C4-2B (cell line): ENCODE results near the gene KRTAP10-12.

Experiments used
- CTCF ChIP-seq: fragments of 450-650 bp; conservative IDR thresholded peaks from 2 replicates; pipeline ENCODE4 v1.5.1; 2017; ENCODE audit warnings: mild to moderate bottlenecking
- ZFX ChIP-seq: fragments of 450-650 bp; IDR thresholded peaks from 2 replicates; pipeline ENCODE4 v1.6.1; 2017

- TF ChIP-seq CTCF = no peak
- TF ChIP-seq ZFX = no peak
Observed at GRCh38 chr21:44658541-44658910, 38.4 kb upstream of the KRTAP10-12 start.
